Epithelial cell of prostate (primary cell): Measurements from ENCODE around the gene ZFC3H1.

Experiments
- DNase-seq: peaks from one replicate; pipeline ENCODE4 v3.0.0-alpha.2; 2011; ENCODE audit warnings: low read depth, low spot score
- H3K27ac ChIP-seq: fragments of 450-650 bp; 2 replicates; pipeline ENCODE4 v1.5.1; 2017; ENCODE audit warnings: mild to moderate bottlenecking

The ZFC3H1 gene

GRCh38 chr12:71639341-71639760, 24.3 kb downstream of the ZFC3H1 start:
- DNase-seq = no peak
- H3K27ac ChIP-seq = no peak overlapping the region

GRCh38 chr12:71638499-71638898, 25.1 kb downstream of the ZFC3H1 start:
- DNase-seq = no peak
- no peak overlapping the region for H3K27ac ChIP-seq

- DNase-seq = no peak
- H3K27ac ChIP-seq = no peak overlapping the region
Observed at GRCh38 chr12:71636704-71637115, 26.9 kb downstream of the ZFC3H1 start.

- DNase-seq = no peak
- peak overlapping the region; percentile 8 for H3K27ac ChIP-seq
Observed at GRCh38 chr12:71627438-71628002, 36.1 kb downstream of the ZFC3H1 start.

- no peak for DNase-seq
- no peak overlapping the region for H3K27ac ChIP-seq
Observed at GRCh38 chr12:71626768-71627167, 36.9 kb downstream of the ZFC3H1 start.

- DNase-seq = no peak
- H3K27ac ChIP-seq = no peak overlapping the region
Observed at GRCh38 chr12:71626098-71626497, 37.5 kb downstream of the ZFC3H1 start.

GRCh38 chr12:71625476-71625875, 38.2 kb downstream of the ZFC3H1 start:
- no peak overlapping the region for H3K27ac ChIP-seq
- DNase-seq = no peak

- no peak for DNase-seq
- H3K27ac ChIP-seq = no peak overlapping the region
Observed at GRCh38 chr12:71621938-71622337, 41.7 kb downstream of the ZFC3H1 start.

GRCh38 chr12:71610031-71610795, 53.4 kb downstream of the ZFC3H1 start:
- DNase-seq = no peak
- no peak overlapping the region for H3K27ac ChIP-seq

GRCh38 chr12:71607494-71608330, 55.9 kb downstream of the ZFC3H1 start:
- H3K27ac ChIP-seq = no peak overlapping the region
- no peak for DNase-seq

GRCh38 chr12:71605039-71605438, 58.6 kb downstream of the ZFC3H1 start:
- no peak overlapping the region for H3K27ac ChIP-seq
- no peak for DNase-seq

- no peak for DNase-seq
- H3K27ac ChIP-seq = no peak overlapping the region
Observed at GRCh38 chr12:71602761-71603577, 60.7 kb downstream of the ZFC3H1 start.

- DNase-seq = no peak
- H3K27ac ChIP-seq = peak overlapping the region; percentile 28
Observed at GRCh38 chr12:71601546-71601945, 62.1 kb downstream of the ZFC3H1 start.

GRCh38 chr12:71599210-71599609, 64.4 kb downstream of the ZFC3H1 start:
- DNase-seq = no peak

GRCh38 chr12:71594214-71594948, 69.3 kb downstream of the ZFC3H1 start:
- no peak for DNase-seq
- H3K27ac ChIP-seq = no peak overlapping the region

More at GRCh38 chr12:71599210-71599609, 64.4 kb downstream of the ZFC3H1 start:
- H3K27ac ChIP-seq = peak overlapping the region; percentile 48

GRCh38 chr12:71592841-71593240, 70.8 kb downstream of the ZFC3H1 start:
- H3K27ac ChIP-seq = no peak overlapping the region
- DNase-seq = no peak

GRCh38 chr12:71591601-71592000, 72.0 kb downstream of the ZFC3H1 start:
- DNase-seq = no peak
- H3K27ac ChIP-seq = no peak overlapping the region

- DNase-seq = peak; percentile 43
- H3K27ac ChIP-seq = peak overlapping the region; percentile 23
Observed at GRCh38 chr12:71589478-71589881, 74.2 kb downstream of the ZFC3H1 start.

- no peak for DNase-seq
- no peak overlapping the region for H3K27ac ChIP-seq
Observed at GRCh38 chr12:71587012-71587411, 76.6 kb downstream of the ZFC3H1 start.

- no peak overlapping the region for H3K27ac ChIP-seq
- DNase-seq = no peak
Observed at GRCh38 chr12:71585218-71585617, 78.4 kb downstream of the ZFC3H1 start.
